Nephron (organoid): Measurements from ENCODE around the gene HOXA7.

Source experiments
- H3K27ac Mint-ChIP-seq, 3 experiments: 2 replicates each; pipeline ENCODE4 v1.8.0; 2020; ENCODE audit warnings: mixed read lengths in 3 of 3, mild to moderate bottlenecking in 2 of 3, moderate library complexity in 1 of 3
- H3K27me3 Mint-ChIP-seq: 2 replicates; pipeline ENCODE4 v1.8.0; 2021; ENCODE audit warnings: low read depth, mild to moderate bottlenecking, moderate library complexity, mixed read lengths
- H3K36me3 Mint-ChIP-seq: 2 replicates; pipeline ENCODE4 v1.8.0; 2020; ENCODE audit warnings: low read depth, mixed read lengths
- H3K4me1 Mint-ChIP-seq: 2 replicates; pipeline ENCODE4 v1.8.0; 2020; ENCODE audit warnings: mixed read lengths
- H3K4me3 Mint-ChIP-seq, 3 experiments: 2 replicates each; pipeline ENCODE4 v1.8.0; 2020; ENCODE audit warnings: mild to moderate bottlenecking in 3 of 3, mixed read lengths in 3 of 3, moderate library complexity in 2 of 3
- H3K9me3 Mint-ChIP-seq: 2 replicates; pipeline ENCODE4 v1.8.0; 2020; ENCODE audit warnings: mixed read lengths
- CTCF ChIP-seq, 3 experiments: fragments of 200-600 bp; sonication (generic); IDR thresholded peaks; one replicate each; pipeline ENCODE4 v1.5.0; 2021; ENCODE audit warnings: antibody characterized with exemption in 3 of 3; ENCODE audit not compliant: unreplicated experiment in 3 of 3

HOXA7 gene

DNA sequence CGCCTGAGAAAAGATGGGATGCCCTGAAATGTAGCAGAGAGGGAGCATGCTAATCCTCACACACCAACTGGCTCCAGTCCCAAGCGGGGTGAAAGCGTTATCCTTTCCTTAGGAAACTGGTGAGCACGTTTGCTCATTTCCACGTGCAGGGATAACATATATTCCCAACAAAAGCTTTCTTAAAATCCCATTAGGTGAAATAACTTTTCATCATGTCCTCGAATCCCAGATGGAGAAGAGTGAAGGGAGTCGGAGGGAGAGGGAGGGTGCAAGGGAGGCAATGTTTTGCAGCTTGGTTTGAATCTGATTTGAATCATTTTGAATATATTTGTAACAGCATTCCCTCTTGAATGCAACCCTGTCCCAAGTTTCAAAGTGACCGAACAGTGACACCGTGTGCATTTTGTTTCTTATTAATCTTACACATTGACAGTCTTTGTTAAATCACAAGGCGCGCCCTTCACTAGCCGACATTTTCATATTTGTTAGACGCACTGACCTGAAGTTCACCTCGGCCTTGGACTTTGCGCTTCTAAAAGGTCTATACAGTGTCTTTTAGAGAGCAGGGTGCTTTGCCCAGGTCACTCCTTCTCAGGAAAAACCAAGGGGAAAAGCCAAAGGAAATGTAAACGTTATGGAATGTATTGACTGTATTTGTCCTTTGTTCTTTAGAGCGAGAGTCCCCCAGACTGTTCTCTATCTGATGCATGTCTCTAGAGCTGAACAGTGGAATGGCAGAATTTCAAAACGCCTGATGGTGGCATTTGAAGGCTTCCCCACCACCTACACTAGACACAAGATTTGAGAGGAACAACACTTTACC lies 22.9 kb downstream of the HOXA7 start:
- Mint-ChIP-seq H3K27me3 (peaks cover 3% of the 10 kb centered on the region), H3K36me3 (peaks cover 36% of the 10 kb centered on the region), H3K9me3 (no peaks in the 10 kb centered on the region), H3K4me1 (peaks cover 84% of the 10 kb centered on the region), H3K4me3 (peak overlapping the region; percentile 70 to 95 (median 77)), H3K27ac (peak overlapping the region; percentile 89 to 99 (median 92))
- no peak for TF ChIP-seq CTCF (IDR thresholded peaks at IDR 0.05; ENCODE audit: unreplicated experiment in 3 of 3)

DNA sequence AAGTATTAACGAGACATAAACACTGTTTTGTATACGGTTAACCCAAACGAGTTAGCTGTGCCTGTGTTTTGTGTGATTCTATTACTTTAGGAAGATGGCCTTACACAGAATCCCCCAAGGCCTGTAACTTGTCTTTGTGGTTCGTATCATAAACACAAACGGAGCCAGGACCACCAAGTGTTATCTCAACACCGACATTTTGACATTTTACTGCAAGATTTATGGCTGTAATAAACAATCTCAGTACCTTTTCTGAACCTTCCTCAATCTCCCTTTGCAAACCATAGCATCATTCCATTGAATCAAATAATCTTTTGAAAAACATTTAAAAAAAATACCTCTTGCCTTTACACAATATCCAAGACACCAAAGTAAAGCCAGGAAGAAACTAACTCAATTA lies 23.5 kb downstream of the HOXA7 start:
- H3K4me1 Mint-ChIP-seq: peaks cover 84% of the 10 kb centered on the region
- peak overlapping the region; percentile 70 to 95 (median 77) for H3K4me3 Mint-ChIP-seq
- peaks cover 39% of the 10 kb centered on the region for H3K36me3 Mint-ChIP-seq
- H3K27ac Mint-ChIP-seq: peak overlapping the region; percentile 89 to 99 (median 92)
- TF ChIP-seq CTCF (IDR thresholded peaks at IDR 0.05; ENCODE audit: unreplicated experiment in 3 of 3): no peak
- H3K27me3 Mint-ChIP-seq: peaks cover 3% of the 10 kb centered on the region
- no peaks in the 10 kb centered on the region for H3K9me3 Mint-ChIP-seq

DNA sequence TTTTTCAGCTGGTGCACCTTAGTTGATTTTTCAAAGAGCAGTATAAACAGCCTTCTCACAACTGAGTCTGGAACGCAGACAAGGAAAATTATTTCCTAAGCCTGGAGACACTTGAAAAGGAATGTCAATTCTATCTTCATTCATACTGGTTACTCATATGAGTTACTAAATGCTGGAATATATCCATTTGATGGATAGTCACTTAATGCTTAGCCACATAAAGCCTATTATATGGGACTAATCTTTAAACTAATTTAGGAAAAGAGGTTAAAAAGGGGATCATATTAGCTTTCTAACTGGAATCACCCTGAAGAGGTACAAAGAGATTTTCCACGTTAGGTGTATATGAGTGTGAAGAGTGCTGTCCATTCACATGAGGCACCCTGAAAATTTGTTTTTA lies 24.3 kb downstream of the HOXA7 start:
- Mint-ChIP-seq H3K27ac (peak overlapping the region; percentile 88 to 99 (median 92)), H3K27me3 (peaks cover 3% of the 10 kb centered on the region), H3K4me3 (peak overlapping the region; percentile 75 to 85 (median 81)), H3K4me1 (peaks cover 84% of the 10 kb centered on the region), H3K36me3 (peaks cover 43% of the 10 kb centered on the region), H3K9me3 (no peaks in the 10 kb centered on the region)
- TF ChIP-seq CTCF (IDR thresholded peaks at IDR 0.05; ENCODE audit: unreplicated experiment in 3 of 3): no peak

DNA sequence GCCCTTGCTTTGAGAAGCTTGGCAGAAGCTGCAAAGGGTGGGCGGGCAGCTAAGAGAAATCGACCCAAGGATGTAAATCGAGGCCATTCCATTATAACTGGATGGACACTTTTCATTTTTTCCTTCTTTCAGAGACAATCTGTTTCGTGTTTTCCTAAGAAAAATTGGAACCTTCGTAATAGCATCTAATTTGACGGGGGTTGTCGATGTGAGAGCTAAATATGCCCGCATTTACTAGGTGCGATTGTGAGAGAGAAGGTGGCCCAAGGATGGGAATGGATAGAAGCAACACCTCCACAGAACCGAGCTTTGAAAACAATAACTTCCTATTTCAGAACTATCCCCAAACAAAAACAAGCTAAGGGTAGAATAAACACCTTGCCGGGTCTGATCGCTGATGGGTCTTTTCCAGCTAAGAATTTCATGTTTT lies 25.1 kb downstream of the HOXA7 start:
- peak overlapping the region; percentile 81 to 85 (median 82) for H3K4me3 Mint-ChIP-seq
- H3K36me3 Mint-ChIP-seq: peaks cover 49% of the 10 kb centered on the region
- TF ChIP-seq CTCF (IDR thresholded peaks at IDR 0.05; ENCODE audit: unreplicated experiment in 3 of 3): no peak
- H3K9me3 Mint-ChIP-seq: no peaks in the 10 kb centered on the region
- H3K27ac Mint-ChIP-seq: peak overlapping the region; percentile 88 to 99 (median 92)
- peaks cover 86% of the 10 kb centered on the region for H3K4me1 Mint-ChIP-seq
- peaks cover 3% of the 10 kb centered on the region for H3K27me3 Mint-ChIP-seq

DNA sequence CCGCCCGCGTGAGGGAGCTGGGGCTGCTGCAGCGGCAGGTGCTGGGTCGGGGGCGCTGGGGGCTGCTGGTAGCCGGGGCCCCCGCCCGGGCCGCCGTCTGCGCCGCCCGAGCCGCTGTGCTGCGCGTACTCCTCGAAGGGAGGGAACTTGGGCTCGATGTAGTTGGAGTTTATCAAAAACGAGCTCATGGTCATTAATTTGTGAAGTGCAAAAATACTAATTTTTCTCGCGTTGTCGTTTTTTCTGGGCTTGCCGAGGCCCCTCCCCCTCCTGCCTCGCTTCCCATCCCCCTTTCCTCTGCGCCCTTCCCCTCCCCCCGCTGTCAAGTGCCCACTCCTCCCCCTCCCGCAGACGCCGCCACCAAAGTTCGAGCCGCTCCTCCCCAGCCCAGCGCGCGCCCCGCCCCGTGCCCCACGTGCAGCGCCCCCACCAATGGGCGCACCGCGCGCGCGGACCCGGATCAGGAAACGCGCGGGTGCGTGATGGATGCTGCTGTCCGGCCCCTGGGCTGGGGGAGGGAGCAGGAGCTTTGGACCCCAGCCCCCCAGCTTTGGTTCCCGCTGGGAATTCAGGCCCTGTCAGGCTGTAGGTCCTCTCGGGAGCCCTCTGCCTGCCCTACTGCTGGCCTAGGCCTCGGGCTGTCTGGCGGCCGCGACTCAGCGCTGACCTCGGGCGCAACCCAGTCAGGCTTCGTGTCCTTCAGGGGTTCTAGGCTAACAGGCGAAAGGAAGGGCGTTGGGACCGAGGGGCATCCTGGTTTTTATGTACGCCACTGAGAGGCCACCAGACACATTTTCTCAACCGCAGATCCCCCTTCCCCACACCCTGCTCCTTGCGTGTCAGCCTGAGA lies 25.7 kb downstream of the HOXA7 start, which contains the start of gene HOXA4:
Gene HOXA4, minus strand, starts transcription at position 218 of the 850 bp plus-strand sequence. Its CDS starts 24 bp downstream, at position 194.
- Mint-ChIP-seq H3K36me3 (peaks cover 47% of the 10 kb centered on the region), H3K4me1 (peaks cover 86% of the 10 kb centered on the region), H3K9me3 (no peaks in the 10 kb centered on the region), H3K27ac (peak within 1 kb of the TSS; percentile 98 to 100 (median 99)), H3K4me3 (peak within 1 kb of the TSS; percentile 83 to 87 (median 85)), H3K27me3 (peaks cover 3% of the 10 kb centered on the region)
- no peak for TF ChIP-seq CTCF (IDR thresholded peaks at IDR 0.05; ENCODE audit: unreplicated experiment in 3 of 3)
